Measurements from ENCODE around the gene ATN1. TPM values are rescaled to one million over a fixed set of nuclear protein-coding genes. Genes with fewer than 3 reads are reported as not detected.
"Not testable (repeated sequence)": the region's sequence is repeated elsewhere in the genome, so short reads cannot be mapped to it uniquely, and the experiment has no call there.

The ATN1 gene
- total RNA-seq, 2 experiments from 2014 or later = 27.3 to 27.6 TPM

GRCh38 chr12:6908141-6908540 is 19.6 kb upstream of the ATN1 start:
- not testable (repeated sequence) for H3K4me3 Mint-ChIP-seq; H3K9me3 Mint-ChIP-seq; H3K27me3 Mint-ChIP-seq; H3K36me3 Mint-ChIP-seq (ENCODE audit: low read depth); H3K27ac Mint-ChIP-seq; DNase-seq; H3K4me1 Mint-ChIP-seq
- CTCF ChIA-PET = interaction anchor here (0.6 to 5.6 kb wide), 10 partner anchors 8 to 205 kb away, joined by 3 to 31 read pairs (median 6); partner anchors contain the start of genes PTMS and SPSB2
- POLR2A ChIA-PET = interaction anchor here (1.1 kb wide), 2 partner anchors 9 to 16 kb away, joined by 3 to 4 read pairs; no protein-coding TSS in a partner anchor

DNA sequence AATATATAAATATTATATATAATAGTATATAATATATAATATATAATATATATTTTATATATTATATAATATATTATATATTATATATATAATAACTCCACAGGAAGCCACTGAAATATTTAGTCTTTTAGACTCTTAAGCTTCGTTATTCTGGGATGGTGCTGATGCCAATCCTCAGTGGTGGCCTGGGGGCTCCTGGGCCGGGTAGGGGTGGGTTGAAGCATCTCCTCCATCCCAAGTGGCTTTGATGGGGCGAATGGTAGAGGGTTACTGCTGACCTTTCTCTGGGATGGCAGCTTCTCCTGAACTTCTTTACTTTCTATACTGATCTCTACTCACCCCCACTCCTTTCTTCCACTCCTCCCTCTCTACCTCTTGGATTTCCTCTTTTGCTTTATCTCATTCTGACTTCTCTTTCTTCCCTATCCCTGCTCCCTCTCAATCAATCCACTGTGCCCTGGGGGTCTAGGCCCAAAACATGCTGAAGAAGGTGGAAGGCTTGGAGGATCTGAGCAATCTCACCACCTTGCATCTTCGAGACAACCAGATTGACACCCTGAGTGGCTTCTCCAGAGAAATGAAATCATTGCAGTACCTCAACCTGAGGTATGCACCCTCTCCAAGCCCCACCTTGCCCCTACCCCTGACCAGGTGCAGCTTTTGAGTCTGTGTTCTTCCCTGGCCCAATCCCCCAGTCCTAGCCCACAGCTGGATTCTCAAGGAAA is 18.2 kb upstream of the ATN1 start:
- no peak overlapping the region for H3K4me3 Mint-ChIP-seq
- no peak for DNase-seq
- CTCF ChIA-PET = interaction anchor here (1.5 to 5.6 kb wide), 4 partner anchors 14 to 37 kb away, joined by 3 to 31 read pairs (median 6); partner anchors contain the start of genes C12orf57, RNU7-1 and SPSB2
- no peaks in the 10 kb centered on the region for H3K27me3 Mint-ChIP-seq
- no peaks in the 10 kb centered on the region for H3K36me3 Mint-ChIP-seq (ENCODE audit: low read depth)
- no peaks in the 10 kb centered on the region for H3K9me3 Mint-ChIP-seq
- POLR2A ChIA-PET = no interaction called here
- H3K4me1 Mint-ChIP-seq = peaks cover 15% of the 10 kb centered on the region
- no peak overlapping the region for H3K27ac Mint-ChIP-seq

GRCh38 chr12:6912164-6912935 is 15.4 kb upstream of the ATN1 start:
- CTCF ChIA-PET = interaction anchor here (0.5 to 6.3 kb wide), 11 partner anchors 9 to 197 kb away, joined by 3 to 39 read pairs (median 4); partner anchors contain the start of genes ATN1 and SPSB2
- POLR2A ChIA-PET = no interaction called here
- Mint-ChIP-seq H3K9me3 (no peaks in the 10 kb centered on the region), H3K36me3 (ENCODE audit: low read depth) (peaks cover 13% of the 10 kb centered on the region), H3K4me3 (peak overlapping the region; percentile 84), H3K27ac (peak overlapping the region; percentile 82), H3K4me1 (peaks cover 39% of the 10 kb centered on the region), H3K27me3 (no peaks in the 10 kb centered on the region)
- DNase-seq = no peak

DNA sequence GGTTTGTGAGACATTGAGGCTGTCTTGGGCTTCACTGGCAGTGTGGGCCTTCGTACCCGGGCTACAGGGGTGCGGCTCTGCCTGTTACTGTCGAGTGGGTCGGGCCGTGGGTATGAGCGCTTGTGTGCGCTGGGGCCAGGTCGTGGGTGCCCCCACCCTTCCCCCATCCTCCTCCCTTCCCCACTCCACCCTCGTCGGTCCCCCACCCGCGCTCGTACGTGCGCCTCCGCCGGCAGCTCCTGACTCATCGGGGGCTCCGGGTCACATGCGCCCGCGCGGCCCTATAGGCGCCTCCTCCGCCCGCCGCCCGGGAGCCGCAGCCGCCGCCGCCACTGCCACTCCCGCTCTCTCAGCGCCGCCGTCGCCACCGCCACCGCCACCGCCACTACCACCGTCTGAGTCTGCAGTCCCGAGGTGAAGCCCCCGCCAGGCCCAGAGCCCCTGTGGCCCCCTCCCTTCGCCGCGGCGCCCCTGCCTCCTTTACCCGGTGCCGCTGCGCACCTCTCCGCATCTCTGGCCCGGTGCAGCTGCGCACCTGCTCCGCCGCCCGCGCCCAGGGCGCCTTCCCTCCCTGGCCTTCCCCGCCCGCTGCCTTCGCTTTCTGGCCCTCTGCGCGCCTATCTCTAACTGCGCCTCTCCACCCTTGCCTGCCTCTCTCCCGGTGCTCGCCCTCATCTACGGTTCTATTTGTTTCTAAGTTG is 13.4 kb upstream of the ATN1 start, which contains the start of gene ENO2:
TSS of gene ENO2 (plus strand) at position 335 of the 701 bp plus-strand sequence. CDS start 1,253 bp downstream, outside the sequence.
- no peaks in the 10 kb centered on the region for H3K27me3 Mint-ChIP-seq
- ChIA-PET POLR2A (interaction anchor here (0.5 kb wide), 2 partner anchors 23 to 34 kb away, joined by 3 to 4 read pairs; no protein-coding TSS in a partner anchor), CTCF (interaction anchor here (0.6 to 6.3 kb wide), 7 partner anchors 8 to 569 kb away, joined by 3 to 39 read pairs (median 4); partner anchors contain the start of gene ATN1)
- peak within 1 kb of the TSS; percentile 91 for H3K27ac Mint-ChIP-seq
- peak; percentile 78 for DNase-seq
- peaks cover 43% of the 10 kb centered on the region for H3K4me1 Mint-ChIP-seq
- H3K36me3 Mint-ChIP-seq (ENCODE audit: low read depth) = peaks cover 24% of the 10 kb centered on the region
- no peaks in the 10 kb centered on the region for H3K9me3 Mint-ChIP-seq
- peak within 1 kb of the TSS; percentile 84 for H3K4me3 Mint-ChIP-seq

- no peaks in the 10 kb centered on the region for H3K9me3 Mint-ChIP-seq
- H3K4me3 Mint-ChIP-seq = peak overlapping the region; percentile 84
- H3K27me3 Mint-ChIP-seq = no peaks in the 10 kb centered on the region
- peaks cover 31% of the 10 kb centered on the region for H3K36me3 Mint-ChIP-seq (ENCODE audit: low read depth)
- H3K27ac Mint-ChIP-seq = peak overlapping the region; percentile 91
- DNase-seq = no peak
- ChIA-PET CTCF (interaction anchor here (0.6 to 6.3 kb wide), 8 partner anchors 9 to 570 kb away, joined by 3 to 39 read pairs (median 4); partner anchors contain the start of gene ATN1), POLR2A (no interaction called here)
- H3K4me1 Mint-ChIP-seq = peaks cover 49% of the 10 kb centered on the region
Measured at GRCh38 chr12:6914947-6915788, 12.6 kb upstream of the ATN1 start.

- H3K4me3 Mint-ChIP-seq = peak overlapping the region; percentile 84
- ChIA-PET CTCF (interaction anchor here (1.3 to 6.3 kb wide), 7 partner anchors 8 to 47 kb away, joined by 3 to 39 read pairs (median 6); partner anchors contain the start of genes ATN1 and LRRC23), POLR2A (no interaction called here)
- H3K36me3 Mint-ChIP-seq (ENCODE audit: low read depth) = peaks cover 31% of the 10 kb centered on the region
- no peaks in the 10 kb centered on the region for H3K9me3 Mint-ChIP-seq
- H3K27me3 Mint-ChIP-seq = no peaks in the 10 kb centered on the region
- H3K27ac Mint-ChIP-seq = peak overlapping the region; percentile 85
- no peak for DNase-seq
- peaks cover 49% of the 10 kb centered on the region for H3K4me1 Mint-ChIP-seq
Measured at GRCh38 chr12:6915789-6916285, 11.9 kb upstream of the ATN1 start.

GRCh38 chr12:6916426-6917200 is 11.1 kb upstream of the ATN1 start:
- DNase-seq = no peak
- ChIA-PET CTCF (interaction anchor here (0.8 to 6.3 kb wide), 9 partner anchors 9 to 44 kb away, joined by 3 to 39 read pairs (median 5); partner anchors contain the start of genes ATN1, C12orf57, LRRC23 and RNU7-1), POLR2A (interaction anchor here (1.3 kb wide), 1 partner anchor 9 kb away, joined by 4 read pairs; no protein-coding TSS in a partner anchor)
- peak overlapping the region; percentile 73 for H3K27ac Mint-ChIP-seq
- no peaks in the 10 kb centered on the region for H3K9me3 Mint-ChIP-seq
- H3K4me3 Mint-ChIP-seq = peak overlapping the region; percentile 84
- H3K36me3 Mint-ChIP-seq (ENCODE audit: low read depth) = peaks cover 34% of the 10 kb centered on the region
- no peaks in the 10 kb centered on the region for H3K27me3 Mint-ChIP-seq
- peaks cover 49% of the 10 kb centered on the region for H3K4me1 Mint-ChIP-seq

- Mint-ChIP-seq H3K36me3 (ENCODE audit: low read depth) (peaks cover 42% of the 10 kb centered on the region), H3K9me3 (no peaks in the 10 kb centered on the region), H3K4me1 (peaks cover 53% of the 10 kb centered on the region), H3K27ac (no peak overlapping the region), H3K27me3 (no peaks in the 10 kb centered on the region), H3K4me3 (no peak overlapping the region)
- no peak for DNase-seq
- CTCF ChIA-PET = interaction anchor here (0.8 to 6.3 kb wide), 8 partner anchors 8 to 45 kb away, joined by 3 to 39 read pairs (median 5); partner anchors contain the start of genes ATN1, C12orf57, LRRC23 and RNU7-1
- POLR2A ChIA-PET = interaction anchor here (1.3 kb wide), 1 partner anchor 10 kb away, joined by 4 read pairs; no protein-coding TSS in a partner anchor
Measured at GRCh38 chr12:6917491-6918231, 10.1 kb upstream of the ATN1 start.

DNA sequence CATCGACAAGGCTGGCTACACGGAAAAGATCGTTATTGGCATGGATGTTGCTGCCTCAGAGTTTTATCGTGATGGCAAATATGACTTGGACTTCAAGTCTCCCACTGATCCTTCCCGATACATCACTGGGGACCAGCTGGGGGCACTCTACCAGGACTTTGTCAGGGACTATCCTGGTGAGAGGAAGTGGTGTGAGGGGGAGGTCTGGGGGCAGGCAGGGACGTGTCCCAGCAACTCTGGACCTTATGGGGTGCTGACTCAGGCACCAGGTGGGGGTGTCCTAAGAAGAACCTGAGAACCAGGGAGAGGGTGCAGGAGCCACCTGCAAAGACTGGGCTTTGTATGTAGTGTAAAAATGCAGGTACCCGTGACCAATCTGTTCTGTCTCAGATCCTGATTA is 8.2 kb upstream of the ATN1 start:
- Mint-ChIP-seq H3K27ac (no peak overlapping the region), H3K36me3 (ENCODE audit: low read depth) (peaks cover 49% of the 10 kb centered on the region), H3K4me3 (no peak overlapping the region), H3K27me3 (no peaks in the 10 kb centered on the region), H3K9me3 (no peaks in the 10 kb centered on the region), H3K4me1 (peaks cover 54% of the 10 kb centered on the region)
- ChIA-PET POLR2A (no interaction called here), CTCF (interaction anchor here (0.7 to 1.7 kb wide), 2 partner anchors 13 to 25 kb away, joined by 3 to 4 read pairs; partner anchors contain the start of genes C12orf57 and RNU7-1)
- no peak for DNase-seq

DNA sequence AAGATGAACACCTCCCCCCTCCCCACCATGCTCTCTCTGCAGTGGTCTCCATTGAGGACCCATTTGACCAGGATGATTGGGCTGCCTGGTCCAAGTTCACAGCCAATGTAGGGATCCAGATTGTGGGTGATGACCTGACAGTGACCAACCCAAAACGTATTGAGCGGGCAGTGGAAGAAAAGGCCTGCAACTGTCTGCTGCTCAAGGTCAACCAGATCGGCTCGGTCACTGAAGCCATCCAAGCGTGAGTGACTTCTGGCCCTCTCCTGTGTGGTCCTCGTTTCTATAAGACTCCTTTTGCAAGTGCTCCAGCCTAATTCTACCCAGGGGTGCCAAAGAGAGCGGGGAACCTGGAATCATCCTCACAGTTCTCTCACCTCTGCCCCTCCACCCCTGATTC is 6.2 kb upstream of the ATN1 start:
- no peak overlapping the region for H3K27ac Mint-ChIP-seq
- H3K36me3 Mint-ChIP-seq (ENCODE audit: low read depth) = peaks cover 43% of the 10 kb centered on the region
- ChIA-PET CTCF (interaction anchor here (0.8 to 1.2 kb wide), 3 partner anchors 10 to 85 kb away, joined by 3 to 4 read pairs (median 4); no protein-coding TSS in a partner anchor), POLR2A (no interaction called here)
- H3K9me3 Mint-ChIP-seq = no peaks in the 10 kb centered on the region
- H3K4me1 Mint-ChIP-seq = peaks cover 51% of the 10 kb centered on the region
- H3K4me3 Mint-ChIP-seq = no peak overlapping the region
- H3K27me3 Mint-ChIP-seq = no peaks in the 10 kb centered on the region
- DNase-seq = no peak
